NCI-H2081 treated with DMSO at 0.1 percent for 48 hours (cell line): ENCODE measurements around the gene USO1.
"Not testable (repeated sequence)": the region's sequence is repeated elsewhere in the genome, so short reads cannot be mapped to it uniquely, and the experiment has no call there.

Experiments
- DNase-seq: peaks from one replicate; lab custom pipeline; 2025; lab: John Stamatoyannopoulos, UW

Gene USO1

DNA sequence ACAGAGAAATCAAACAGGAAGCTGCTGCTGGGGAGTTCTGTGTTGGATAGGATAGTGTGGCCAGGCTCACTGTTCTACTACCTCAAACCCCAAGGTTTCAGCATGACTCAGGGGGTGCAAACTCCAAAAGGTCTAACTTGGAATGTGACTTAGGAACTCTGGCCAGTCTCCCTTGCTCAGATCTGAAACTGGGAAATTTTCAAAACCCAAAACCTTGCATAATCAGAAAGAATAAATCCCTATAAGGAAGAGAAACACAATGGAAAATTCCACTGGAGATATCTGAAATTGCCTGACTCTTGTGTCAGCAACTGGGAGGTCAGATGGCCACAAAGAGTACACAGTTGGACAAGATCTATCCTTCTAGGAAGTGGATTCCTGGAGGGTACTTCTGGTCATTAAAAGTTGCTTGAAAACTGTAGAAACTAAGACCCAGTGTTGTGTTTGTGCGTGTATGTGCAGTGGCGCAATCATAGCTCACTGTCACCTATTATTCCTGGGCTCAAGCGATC lies 119.8 kb downstream of the USO1 start:
- no peak for DNase-seq

DNA sequence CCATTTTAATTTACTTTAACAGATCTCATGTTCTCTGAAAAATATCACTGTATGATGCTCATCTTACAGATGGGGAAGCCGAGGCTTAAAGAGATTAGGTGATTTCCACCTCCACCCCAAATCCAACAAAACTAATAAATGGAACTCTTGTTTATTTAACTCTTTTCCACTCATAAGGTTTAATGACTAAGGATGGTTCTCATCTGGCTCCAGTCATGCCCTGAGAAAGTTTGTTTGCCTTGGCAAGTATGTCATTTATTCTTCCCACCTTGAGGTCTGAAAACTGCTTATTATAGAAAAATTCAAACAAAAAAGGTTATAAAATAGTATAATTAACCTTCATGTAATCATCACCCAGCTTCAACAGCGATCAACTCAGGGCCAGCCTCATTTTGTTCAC lies 121.6 kb downstream of the USO1 start:
- DNase-seq = peak; percentile 29

DNA sequence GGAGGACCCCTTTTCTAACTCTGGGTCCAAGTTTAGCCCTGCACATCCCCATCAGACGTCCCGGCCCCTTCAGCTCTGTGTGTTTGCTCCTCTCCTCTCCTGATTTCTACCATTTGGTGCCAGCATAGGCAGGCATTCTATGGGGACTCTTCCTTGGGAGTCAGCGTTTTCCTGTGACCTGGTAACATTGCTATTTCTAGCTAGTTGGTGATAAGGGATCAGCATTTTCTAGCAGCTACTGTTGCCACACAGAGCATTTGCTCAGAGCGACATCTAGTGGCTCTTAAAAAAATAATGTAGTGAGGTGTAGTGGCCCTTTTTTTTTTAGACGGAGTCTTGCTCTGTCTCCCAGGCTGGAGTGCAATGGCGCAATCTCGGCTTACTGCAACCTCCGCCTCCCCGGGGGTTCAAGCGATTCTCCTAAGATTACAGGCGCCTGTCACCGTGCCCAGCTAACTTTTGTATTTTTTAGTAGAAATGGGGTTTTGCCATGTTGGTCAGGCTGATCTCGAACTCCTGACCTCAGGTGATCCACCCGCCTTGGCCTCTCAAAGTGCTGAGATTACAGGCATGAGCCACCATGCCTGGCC lies 123.9 kb downstream of the USO1 start:
- DNase-seq = not testable (repeated sequence)

DNA sequence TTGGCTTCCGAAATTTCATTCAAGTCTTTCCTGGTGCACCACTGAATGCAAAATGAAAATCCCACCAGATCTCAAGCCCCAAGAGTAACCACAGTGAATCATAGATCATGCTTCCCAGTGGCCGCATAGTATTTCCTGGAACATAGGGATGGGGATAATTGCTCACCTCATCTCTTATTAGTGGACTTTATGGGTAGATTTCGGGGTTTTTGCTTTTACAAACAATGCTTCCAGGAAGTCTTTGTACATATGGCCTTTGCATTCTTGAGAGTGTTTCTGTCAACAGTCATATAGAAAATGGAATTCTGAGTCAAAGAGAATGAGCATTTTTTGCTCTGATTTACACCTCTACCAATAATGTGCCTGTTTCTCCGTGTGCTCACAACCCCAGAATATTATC lies 124.5 kb downstream of the USO1 start:
- no peak for DNase-seq

DNA sequence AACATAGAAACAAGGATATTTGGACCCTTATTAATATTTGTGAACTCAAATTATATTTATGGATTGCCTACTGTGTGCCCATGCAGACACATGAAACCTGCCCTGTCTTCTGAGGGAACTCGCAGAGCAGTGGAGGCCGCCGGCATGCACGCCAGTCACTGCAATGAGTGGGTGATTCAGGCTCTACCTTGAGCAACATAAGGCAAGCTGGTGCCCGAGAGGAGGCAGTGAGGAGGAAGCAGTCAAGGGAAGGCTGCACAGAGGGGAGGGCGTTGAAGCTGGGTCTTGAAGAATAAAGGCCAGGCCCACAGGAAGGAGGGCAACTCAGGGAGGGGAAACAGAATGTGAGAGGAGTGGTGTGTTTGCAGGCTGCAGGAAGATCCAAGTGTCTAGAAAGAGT lies 125.1 kb downstream of the USO1 start:
- no peak for DNase-seq

DNA sequence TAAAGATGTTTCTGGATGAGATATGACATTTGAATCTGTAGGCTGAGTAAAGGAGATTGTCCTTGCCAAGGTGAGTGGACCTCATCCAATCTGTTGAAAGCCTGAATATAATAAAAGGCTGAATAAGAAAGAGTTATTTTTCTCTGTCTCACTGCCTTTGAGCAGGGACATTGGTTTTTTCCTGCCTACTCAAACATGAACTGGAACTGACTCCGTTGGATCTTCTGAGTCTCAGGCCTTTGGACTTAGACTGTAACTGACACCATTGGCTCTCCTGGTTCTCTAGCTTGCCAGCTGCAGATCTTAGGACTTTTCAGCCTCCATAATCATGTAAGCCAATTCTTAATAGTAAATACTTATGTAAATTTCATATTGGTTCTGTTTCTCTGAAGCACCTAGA lies 134.3 kb downstream of the USO1 start:
- DNase-seq = no peak

DNA sequence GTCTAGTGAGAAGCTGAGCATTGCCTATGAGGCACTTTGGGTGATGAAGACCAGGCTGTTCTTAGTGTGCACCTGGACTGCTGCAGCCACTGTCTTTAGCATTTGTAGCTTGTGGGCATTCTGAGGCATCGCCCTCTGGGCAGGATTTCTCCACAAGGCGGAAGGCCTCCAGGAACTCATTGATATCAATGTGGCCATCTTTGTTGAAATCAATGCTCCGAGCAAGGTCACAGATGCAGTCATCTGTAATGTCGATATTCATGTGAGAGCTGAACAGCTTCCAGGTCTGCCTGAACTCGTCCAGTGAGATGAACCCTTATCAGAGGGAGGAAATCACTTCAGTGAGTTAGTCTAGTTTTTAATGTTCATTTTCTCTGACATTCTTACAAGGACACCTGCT lies 136.2 kb downstream of the USO1 start:
- DNase-seq = no peak
